Fibroblast of lung (primary cell): ENCODE results near the gene ZBED5. TPM values are rescaled to one million over a fixed set of nuclear protein-coding genes. Genes with fewer than 3 reads are reported as not detected.
A peak's percentile ranks its signal among the peaks of the same experiment; 100 is the strongest.
"Not testable (repeated sequence)": the region's sequence is repeated elsewhere in the genome, so short reads cannot be mapped to it uniquely, and the experiment has no call there.

Experiments used
- DNase-seq, 2 donors: peaks; one replicate each; pipeline versions ENCODE4 v3.0.0 to v3.0.0-alpha.2; 2010; ENCODE audit warnings: low read depth in 2 of 2
- H2AFZ ChIP-seq: 2 replicates; pipeline ENCODE4 v1.5.1; 2012; ENCODE audit warnings: low read length, control low read depth, inconsistent platforms
- H3K27ac ChIP-seq: 2 replicates; pipeline ENCODE4 v1.5.1; 2011; ENCODE audit warnings: low read length, control low read depth; ENCODE audit not compliant: insufficient read depth
- H3K27me3 ChIP-seq: 2 replicates; pipeline ENCODE4 v1.5.1; 2011; ENCODE audit warnings: mild to moderate bottlenecking, low read length; ENCODE audit not compliant: control insufficient read depth, insufficient read depth
- H3K36me3 ChIP-seq: 2 replicates; pipeline ENCODE4 v1.5.1; 2011; ENCODE audit warnings: low read length; ENCODE audit not compliant: control insufficient read depth, insufficient read depth
- H3K4me1 ChIP-seq: 2 replicates; pipeline ENCODE4 v1.5.1; 2011; ENCODE audit warnings: low read length; ENCODE audit not compliant: control insufficient read depth, insufficient read depth; ENCODE audit errors: extremely low read depth
- H3K4me2 ChIP-seq: 2 replicates; pipeline ENCODE4 v1.5.1; 2011; ENCODE audit warnings: low read length, control low read depth; ENCODE audit not compliant: insufficient read depth; ENCODE audit errors: extremely low read depth
- H3K4me3 ChIP-seq, 4 experiments: fragments of 200-600 bp in 1 of 4; sonication (generic) in 1 of 4; replicated peaks in 1 of 4; 2 replicates each; pipeline ENCODE4 v1.5.1; 2011 to 2016; ENCODE audit warnings: low read length in 4 of 4, low read depth in 3 of 4, mild to moderate bottlenecking in 3 of 4, control low read depth in 2 of 4, inconsistent platforms in 1 of 4, mixed read lengths in 1 of 4; ENCODE audit not compliant: insufficient read depth in 1 of 4; ENCODE audit errors: control extremely low read depth in 1 of 4
- H3K79me2 ChIP-seq: 2 replicates; pipeline ENCODE4 v1.5.1; 2012; ENCODE audit warnings: mild to moderate bottlenecking, low read length, inconsistent platforms; ENCODE audit not compliant: control insufficient read depth, insufficient read depth
- H3K9ac ChIP-seq: 2 replicates; pipeline ENCODE4 v1.5.1; 2011; ENCODE audit warnings: mild to moderate bottlenecking, low read length, control low read depth; ENCODE audit not compliant: insufficient read depth
- H3K9me3 ChIP-seq: 2 replicates; pipeline ENCODE4 v1.5.1; 2012; ENCODE audit warnings: low read depth, low read length; ENCODE audit not compliant: control insufficient read depth, insufficient read depth
- H4K20me1 ChIP-seq: 2 replicates; pipeline ENCODE4 v1.5.1; 2011; ENCODE audit warnings: low read length; ENCODE audit not compliant: control insufficient read depth, insufficient read depth; ENCODE audit errors: extremely low read depth
- CTCF ChIP-seq, 2 donors: IDR thresholded peaks in 1 of 2; conservative IDR thresholded peaks in 1 of 2; 1 replicate in 1 of 2; 2 replicates in 1 of 2; pipeline ENCODE4 v1.5.1; 2011 to 2012; ENCODE audit warnings: low read length in 2 of 2, control low read depth in 1 of 2, inconsistent platforms in 1 of 2, low read depth in 1 of 2, mild to moderate bottlenecking in 1 of 2
- EZH2 ChIP-seq: IDR thresholded peaks from 2 replicates; pipeline ENCODE4 v1.5.1; 2012; ENCODE audit warnings: low read length, control low read depth, mild to moderate bottlenecking; ENCODE audit errors: missing control alignments
- polyA plus RNA-seq, 2 donors: library from polyadenylated mRNA; depleted of rRNA in 1 of 2; stranded (reverse) in 1 of 2; unstranded in 1 of 2; fragments of >200 nt; gene quantifications; 2 replicates each; pipeline ENCODE4 v1.2.1, GENCODE V29; 2011 to 2012; ENCODE audit warnings: missing spikeins in 1 of 2
- total RNA-seq: library from RNA; depleted of rRNA; stranded (reverse); fragments of >200 nt; gene quantifications from 2 replicates; pipeline ENCODE4 v1.2.1, GENCODE V29; 2014

The ZBED5 gene
- total and polyA plus RNA-seq, 2 donors (not counting 1 experiment from before 2014, with no cell fraction given), result 29.4 to 61.3 TPM

- H3K9me3 ChIP-seq, result no peaks in the 10 kb centered on the region
- H3K79me2 ChIP-seq, result no peaks in the 10 kb centered on the region
- H3K27ac ChIP-seq, result no peak overlapping the region
- no peak for DNase-seq
- peak overlapping the region; percentile 25 for H2AFZ ChIP-seq
- H3K9ac ChIP-seq, result no peak overlapping the region
- peak overlapping the region in 1 of 4 experiments; percentile 1 for H3K4me3 ChIP-seq
- H3K36me3 ChIP-seq, result no peaks in the 10 kb centered on the region
- no peaks in the 10 kb centered on the region for H3K27me3 ChIP-seq
- H4K20me1 ChIP-seq, result no peaks in the 10 kb centered on the region
- TF ChIP-seq EZH2 (no peak), CTCF (conservative IDR thresholded peaks at IDR 0.05 in 1 of 2, IDR thresholded peaks at IDR 0.05 in 1 of 2; ENCODE audit: low read depth in 1 of 2, low read length in 2 of 2) (no peak)
- peaks cover 5% of the 10 kb centered on the region for H3K4me1 ChIP-seq
- H3K4me2 ChIP-seq, result peak overlapping the region; percentile 48
Measured at GRCh38 chr11:10823152-10823579, 34.7 kb downstream of the ZBED5 start.

GRCh38 chr11:10822491-10822890 is 35.4 kb downstream of the ZBED5 start:
- not testable (repeated sequence) for H3K36me3 ChIP-seq, H3K4me2 ChIP-seq, H2AFZ ChIP-seq, H3K4me1 ChIP-seq, H4K20me1 ChIP-seq, H3K27ac ChIP-seq, H3K9ac ChIP-seq, H3K79me2 ChIP-seq, DNase-seq, H3K27me3 ChIP-seq, H3K9me3 ChIP-seq, H3K4me3 ChIP-seq

DNA sequence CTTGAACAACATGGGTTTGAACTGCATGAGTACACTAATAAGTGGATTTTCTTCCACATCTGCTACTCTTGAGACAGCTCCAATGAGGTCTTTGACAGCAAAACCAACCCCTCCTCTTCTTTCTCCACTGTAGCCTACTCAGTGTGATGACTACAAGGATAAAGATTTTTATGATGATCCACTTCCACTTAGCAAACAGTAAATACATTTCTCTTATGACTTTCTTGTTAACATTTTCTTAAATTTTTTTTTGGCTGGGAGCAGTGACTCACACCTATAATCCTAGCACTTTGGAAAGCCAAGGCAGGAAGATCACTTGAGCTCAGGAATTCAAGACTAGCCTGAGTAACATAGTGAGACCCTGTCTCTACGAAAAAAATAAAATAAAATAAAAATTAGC is 39.3 kb downstream of the ZBED5 start:
- TF ChIP-seq EZH2 (no peak), CTCF (conservative IDR thresholded peaks at IDR 0.05 in 1 of 2, IDR thresholded peaks at IDR 0.05 in 1 of 2; ENCODE audit: low read depth in 1 of 2, low read length in 2 of 2) (no peak)
- peak; percentile 39 to 82 for DNase-seq
- H3K4me2 ChIP-seq, result no peak overlapping the region

More for the DNA sequence above, 39.3 kb downstream of the ZBED5 start:
- Histone ChIP-seq H3K9ac (no peak overlapping the region), H2AFZ (no peak overlapping the region), H3K4me3 (no peak overlapping the region), H3K4me1 (peaks cover 7% of the 10 kb centered on the region), H3K36me3 (no peaks in the 10 kb centered on the region), H3K27ac (peak overlapping the region; percentile 18), H3K79me2 (no peaks in the 10 kb centered on the region), H3K27me3 (no peaks in the 10 kb centered on the region), H3K9me3 (no peaks in the 10 kb centered on the region), H4K20me1 (no peaks in the 10 kb centered on the region)
